GM23338 (cell line): ENCODE results near the gene ABCA1. TPM values are rescaled to one million over a fixed set of nuclear protein-coding genes. Genes with fewer than 3 reads are reported as not detected.

Experiments used
- ATAC-seq: fragments of 200-7000 bp; cut with Tn5 transposase; 3 replicates; pipeline ENCODE4 v1.9.1; 2020
- DNase-seq: peaks from one replicate; pipeline ENCODE4 v3.0.0-alpha.2; 2015; ENCODE audit warnings: low spot score
- H2AFZ ChIP-seq: fragments of 200-600 bp; sonication (generic); 2 replicates; pipeline ENCODE4 v1.8.0; 2016; ENCODE audit warnings: antibody characterized with exemption, mild to moderate bottlenecking, moderate library complexity
- H3F3A ChIP-seq: fragments of 200-600 bp; sonication (generic); replicated peaks from 2 replicates; pipeline ENCODE4 v1.8.0; 2017; ENCODE audit warnings: antibody characterized with exemption, mixed run types, low read depth
- H3K27ac ChIP-seq: fragments of 200-600 bp; sonication (generic); 2 replicates; pipeline ENCODE4 v1.6.1; 2016; ENCODE audit warnings: low read depth
- H3K27me3 ChIP-seq: fragments of 200-600 bp; sonication (generic); 2 replicates; pipeline ENCODE4 v1.8.0; 2016; ENCODE audit warnings: mild to moderate bottlenecking, mixed run types, moderate library complexity; ENCODE audit not compliant: insufficient read depth
- H3K36me3 ChIP-seq: fragments of 200-600 bp; sonication (generic); 2 replicates; pipeline ENCODE4 v1.8.0; 2016; ENCODE audit warnings: mild to moderate bottlenecking; ENCODE audit not compliant: insufficient read depth
- H3K4me1 ChIP-seq: fragments of 200-600 bp; sonication (generic); 2 replicates; pipeline ENCODE4 v1.8.0; 2016; ENCODE audit warnings: mild to moderate bottlenecking, moderate library complexity; ENCODE audit not compliant: insufficient read depth
- H3K4me2 ChIP-seq: fragments of 200-600 bp; sonication (generic); 2 replicates; pipeline ENCODE4 v1.7.1; 2017; ENCODE audit warnings: mixed run types
- H3K4me3 ChIP-seq: fragments of 200-600 bp; sonication (generic); 2 replicates; pipeline ENCODE4 v1.6.1; 2016; ENCODE audit warnings: mixed run types
- H3K79me2 ChIP-seq: fragments of 200-600 bp; sonication (generic); replicated peaks from 2 replicates; pipeline ENCODE4 v1.8.0; 2017; ENCODE audit warnings: mild to moderate bottlenecking; ENCODE audit not compliant: insufficient read depth
- H3K9me2 ChIP-seq: fragments of 200-600 bp; sonication (generic); 2 replicates; pipeline ENCODE4 v1.8.0; 2017; ENCODE audit not compliant: insufficient read depth
- H4K20me1 ChIP-seq: fragments of 200-600 bp; sonication (generic); replicated peaks from 2 replicates; pipeline ENCODE4 v1.8.0; 2017; ENCODE audit warnings: mild to moderate bottlenecking; ENCODE audit not compliant: insufficient read depth
- H3K27ac Mint-ChIP-seq: 2 replicates; pipeline ENCODE4 v1.8.0; 2020; ENCODE audit warnings: inconsistent platforms, mild to moderate bottlenecking, moderate library complexity, mixed read lengths
- H3K27me3 Mint-ChIP-seq: 3 replicates; pipeline ENCODE4 v1.8.0; 2022; ENCODE audit warnings: low read depth, mild to moderate bottlenecking, moderate library complexity, mixed read lengths, inconsistent platforms; ENCODE audit not compliant: insufficient read depth, poor library complexity
- H3K36me3 Mint-ChIP-seq: 3 replicates; pipeline ENCODE4 v1.8.0; 2021; ENCODE audit warnings: low read depth, mild to moderate bottlenecking, inconsistent platforms, moderate library complexity, mixed read lengths
- H3K4me1 Mint-ChIP-seq: 3 replicates; pipeline ENCODE4 v1.8.0; 2020; ENCODE audit warnings: mild to moderate bottlenecking, inconsistent platforms, mixed read lengths
- H3K4me3 Mint-ChIP-seq: 3 replicates; pipeline ENCODE4 v1.8.0; 2021; ENCODE audit warnings: moderate library complexity, mild to moderate bottlenecking, inconsistent platforms, mixed read lengths
- H3K9me3 Mint-ChIP-seq: 3 replicates; pipeline ENCODE4 v1.8.0; 2020; ENCODE audit warnings: moderate library complexity, mild to moderate bottlenecking, inconsistent platforms, mixed read lengths
- CREB1 ChIP-seq: fragments of 250-450 bp; sonication (Bioruptor Pico); IDR thresholded peaks from 2 replicates; pipeline ENCODE4 v1.5.0; 2020; ENCODE audit warnings: low read depth, mild to moderate bottlenecking, moderate library complexity
- CTCF ChIP-seq, 2 experiments: fragments of 200-600 bp in 1 of 2; sonication (generic) in 1 of 2; conservative IDR thresholded peaks; 2 replicates each; pipeline versions ENCODE4 v1.5.1 to v1.6.1; 2016 to 2017; ENCODE audit warnings: antibody characterized with exemption in 2 of 2, low read depth in 2 of 2, mild to moderate bottlenecking in 2 of 2, moderate library complexity in 1 of 2
- EZH2 ChIP-seq: fragments of 200-600 bp; sonication (generic); IDR thresholded peaks from one replicate; pipeline ENCODE4 v1.8.0; 2017; ENCODE audit warnings: antibody characterized with exemption, mild to moderate bottlenecking, low read depth; ENCODE audit not compliant: unreplicated experiment
- EZH2phosphoT487 ChIP-seq: fragments of 200-600 bp; sonication (generic); IDR thresholded peaks from one replicate; pipeline ENCODE4 v1.8.1; 2018; ENCODE audit warnings: antibody characterized with exemption; ENCODE audit not compliant: unreplicated experiment
- JUNB ChIP-seq: IDR thresholded peaks from one replicate; pipeline ENCODE4 v1.6.1; 2016; ENCODE audit warnings: antibody characterized with exemption; ENCODE audit not compliant: unreplicated experiment
- NANOG ChIP-seq: IDR thresholded peaks from 2 replicates; pipeline ENCODE4 v1.6.1; 2016; ENCODE audit warnings: antibody characterized with exemption, borderline replicate concordance
- REST ChIP-seq: IDR thresholded peaks from one replicate; pipeline ENCODE4 v1.6.1; 2018; ENCODE audit warnings: antibody characterized with exemption; ENCODE audit not compliant: unreplicated experiment
- STAT1 ChIP-seq: IDR thresholded peaks from one replicate; pipeline ENCODE4 v1.6.1; 2016; ENCODE audit warnings: antibody characterized with exemption; ENCODE audit not compliant: unreplicated experiment
- ZNF114 ChIP-seq: fragments of 250-450 bp; sonication (Bioruptor Pico); IDR thresholded peaks from 2 replicates; pipeline ENCODE4 v1.5.0; 2020; ENCODE audit warnings: mild to moderate bottlenecking, moderate library complexity
- ZNF331 ChIP-seq: fragments of 250-450 bp; sonication (Bioruptor Pico); IDR thresholded peaks from 2 replicates; pipeline ENCODE4 v1.5.0; 2020; ENCODE audit warnings: low read depth, mild to moderate bottlenecking, moderate library complexity
- polyA plus RNA-seq: library from polyadenylated mRNA; unstranded; fragments of >200 nt; fragmentation: Nextera tagmentation; extraction: Ambion mirVana; gene quantifications from 2 replicates; pipeline ENCODE4 v1.2.1, GENCODE V29; 2016
- total RNA-seq: library from RNA; depleted of rRNA; stranded (reverse); fragments of >200 nt; shearing (Covaris generic); gene quantifications from 2 replicates; pipeline ENCODE4 v1.2.3, GENCODE V29; 2014
- TF ChIP-seq, protein P1 (sequence below): fragments of 250-450 bp; sonication (Bioruptor Pico); IDR thresholded peaks from 2 replicates; pipeline ENCODE4 v1.5.0; 2020; ENCODE audit warnings: mild to moderate bottlenecking, moderate library complexity

ABCA1 gene
- total and polyA plus RNA-seq, 2 experiments from 2014 or later, result 1.4 to 2.8 TPM

DNA sequence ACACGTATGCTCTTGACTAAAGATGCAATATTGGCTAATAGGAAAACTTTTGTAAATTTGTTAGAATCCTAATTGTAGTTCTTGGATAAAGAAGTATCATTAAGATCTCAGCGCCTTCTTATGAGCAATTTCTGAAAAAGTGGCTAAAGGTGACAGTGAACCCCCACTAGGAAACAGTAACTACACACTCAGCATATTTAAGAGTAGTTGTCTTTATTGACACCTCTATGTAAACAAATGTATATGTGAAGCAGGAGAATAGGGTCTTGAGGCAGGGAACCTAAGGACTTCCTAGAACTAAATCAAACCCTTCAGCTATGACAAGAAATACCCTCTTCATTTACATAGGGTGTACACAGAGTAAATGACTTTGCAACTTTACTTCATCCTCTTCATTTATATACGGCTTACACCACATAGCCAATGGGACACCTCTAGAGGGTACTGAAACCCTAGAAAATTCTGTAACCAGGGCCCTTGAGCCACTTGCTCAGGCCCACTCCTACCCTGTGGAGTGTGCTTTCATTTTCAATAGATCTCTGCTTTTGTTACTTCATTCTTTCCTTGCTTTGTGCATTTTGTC, 177.7 kb downstream of the ABCA1 start (continued):
- TF ChIP-seq, protein P1, sequence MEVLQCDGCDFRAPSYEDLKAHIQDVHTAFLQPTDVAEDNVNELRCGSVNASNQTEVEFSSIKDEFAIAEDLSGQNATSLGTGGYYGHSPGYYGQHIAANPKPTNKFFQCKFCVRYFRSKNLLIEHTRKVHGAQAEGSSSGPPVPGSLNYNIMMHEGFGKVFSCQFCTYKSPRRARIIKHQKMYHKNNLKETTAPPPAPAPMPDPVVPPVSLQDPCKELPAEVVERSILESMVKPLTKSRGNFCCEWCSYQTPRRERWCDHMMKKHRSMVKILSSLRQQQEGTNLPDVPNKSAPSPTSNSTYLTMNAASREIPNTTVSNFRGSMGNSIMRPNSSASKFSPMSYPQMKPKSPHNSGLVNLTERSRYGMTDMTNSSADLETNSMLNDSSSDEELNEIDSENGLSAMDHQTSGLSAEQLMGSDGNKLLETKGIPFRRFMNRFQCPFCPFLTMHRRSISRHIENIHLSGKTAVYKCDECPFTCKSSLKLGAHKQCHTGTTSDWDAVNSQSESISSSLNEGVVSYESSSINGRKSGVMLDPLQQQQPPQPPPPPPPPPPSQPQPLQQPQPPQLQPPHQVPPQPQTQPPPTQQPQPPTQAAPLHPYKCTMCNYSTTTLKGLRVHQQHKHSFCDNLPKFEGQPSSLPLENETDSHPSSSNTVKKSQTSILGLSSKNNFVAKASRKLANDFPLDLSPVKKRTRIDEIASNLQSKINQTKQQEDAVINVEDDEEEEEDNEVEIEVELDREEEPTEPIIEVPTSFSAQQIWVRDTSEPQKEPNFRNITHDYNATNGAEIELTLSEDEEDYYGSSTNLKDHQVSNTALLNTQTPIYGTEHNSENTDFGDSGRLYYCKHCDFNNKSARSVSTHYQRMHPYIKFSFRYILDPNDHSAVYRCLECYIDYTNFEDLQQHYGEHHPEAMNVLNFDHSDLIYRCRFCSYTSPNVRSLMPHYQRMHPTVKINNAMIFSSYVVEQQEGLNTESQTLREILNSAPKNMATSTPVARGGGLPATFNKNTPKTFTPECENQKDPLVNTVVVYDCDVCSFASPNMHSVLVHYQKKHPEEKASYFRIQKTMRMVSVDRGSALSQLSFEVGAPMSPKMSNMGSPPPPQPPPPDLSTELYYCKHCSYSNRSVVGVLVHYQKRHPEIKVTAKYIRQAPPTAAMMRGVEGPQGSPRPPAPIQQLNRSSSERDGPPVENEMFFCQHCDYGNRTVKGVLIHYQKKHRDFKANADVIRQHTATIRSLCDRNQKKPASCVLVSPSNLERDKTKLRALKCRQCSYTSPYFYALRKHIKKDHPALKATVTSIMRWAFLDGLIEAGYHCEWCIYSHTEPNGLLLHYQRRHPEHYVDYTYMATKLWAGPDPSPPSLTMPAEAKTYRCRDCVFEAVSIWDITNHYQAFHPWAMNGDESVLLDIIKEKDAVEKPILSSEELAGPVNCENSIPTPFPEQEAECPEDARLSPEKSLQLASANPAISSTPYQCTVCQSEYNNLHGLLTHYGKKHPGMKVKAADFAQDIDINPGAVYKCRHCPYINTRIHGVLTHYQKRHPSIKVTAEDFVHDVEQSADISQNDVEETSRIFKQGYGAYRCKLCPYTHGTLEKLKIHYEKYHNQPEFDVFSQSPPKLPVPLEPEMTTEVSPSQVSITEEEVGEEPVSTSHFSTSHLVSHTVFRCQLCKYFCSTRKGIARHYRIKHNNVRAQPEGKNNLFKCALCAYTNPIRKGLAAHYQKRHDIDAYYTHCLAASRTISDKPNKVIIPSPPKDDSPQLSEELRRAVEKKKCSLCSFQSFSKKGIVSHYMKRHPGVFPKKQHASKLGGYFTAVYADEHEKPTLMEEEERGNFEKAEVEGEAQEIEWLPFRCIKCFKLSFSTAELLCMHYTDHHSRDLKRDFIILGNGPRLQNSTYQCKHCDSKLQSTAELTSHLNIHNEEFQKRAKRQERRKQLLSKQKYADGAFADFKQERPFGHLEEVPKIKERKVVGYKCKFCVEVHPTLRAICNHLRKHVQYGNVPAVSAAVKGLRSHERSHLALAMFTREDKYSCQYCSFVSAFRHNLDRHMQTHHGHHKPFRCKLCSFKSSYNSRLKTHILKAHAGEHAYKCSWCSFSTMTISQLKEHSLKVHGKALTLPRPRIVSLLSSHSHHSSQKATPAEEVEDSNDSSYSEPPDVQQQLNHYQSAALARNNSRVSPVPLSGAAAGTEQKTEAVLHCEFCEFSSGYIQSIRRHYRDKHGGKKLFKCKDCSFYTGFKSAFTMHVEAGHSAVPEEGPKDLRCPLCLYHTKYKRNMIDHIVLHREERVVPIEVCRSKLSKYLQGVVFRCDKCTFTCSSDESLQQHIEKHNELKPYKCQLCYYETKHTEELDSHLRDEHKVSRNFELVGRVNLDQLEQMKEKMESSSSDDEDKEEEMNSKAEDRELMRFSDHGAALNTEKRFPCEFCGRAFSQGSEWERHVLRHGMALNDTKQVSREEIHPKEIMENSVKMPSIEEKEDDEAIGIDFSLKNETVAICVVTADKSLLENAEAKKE (CRISPR knock-in tag), result no peak

GRCh38 chr9:104748359-104749031, 179.5 kb downstream of the ABCA1 start:
- H3K4me1 Mint-ChIP-seq, result peaks cover 15% of the 10 kb centered on the region; the same call in 2 of the 3 replicates
- TF ChIP-seq EZH2phosphoT487 (no peak), CTCF (conservative IDR thresholded peaks at IDR 0.05; ENCODE audit: low read depth in 2 of 2) (no peak), STAT1 (no peak), NANOG (no peak), ZNF114 (no peak), JUNB (no peak), REST (no peak), CREB1 (CRISPR knock-in tag) (no peak), EZH2 (no peak), ZNF331 (no peak)

More at GRCh38 chr9:104748359-104749031, 179.5 kb downstream of the ABCA1 start:
- Mint-ChIP-seq H3K4me3 (peak overlapping the region; percentile 92), H3K9me3 (no peaks in the 10 kb centered on the region), H3K27ac (no peak overlapping the region), H3K36me3 (no peaks in the 10 kb centered on the region), H3K27me3 (peaks cover 7% of the 10 kb centered on the region)
- no peaks in the 10 kb centered on the region for H3K79me2 ChIP-seq
- H3K36me3 ChIP-seq, result no peaks in the 10 kb centered on the region
- H2AFZ ChIP-seq, result peak overlapping the region; percentile 99
- H3K27me3 ChIP-seq, result peaks cover 4% of the 10 kb centered on the region; the same call in 1 of the 2 replicates
- H3K27ac ChIP-seq, result no peak overlapping the region
- no peaks in the 10 kb centered on the region for H3F3A ChIP-seq
- no peaks in the 10 kb centered on the region for H4K20me1 ChIP-seq
- H3K4me3 ChIP-seq, result peak overlapping the region; percentile 78
- DNase-seq (peak; percentile 3), ATAC-seq (no peak)
- H3K9me2 ChIP-seq, result no peaks in the 10 kb centered on the region
- peaks cover 7% of the 10 kb centered on the region for H3K4me1 ChIP-seq
- peak overlapping the region; percentile 90 for H3K4me2 ChIP-seq
